Measurements from ENCODE around the gene ELL. TPM values are rescaled to one million over a fixed set of nuclear protein-coding genes. Genes with fewer than 3 reads are reported as not detected.

ELL gene
- total RNA-seq, 4 donors from 2014 or later: 21.8 to 30.8 (median 27.3) TPM

DNA sequence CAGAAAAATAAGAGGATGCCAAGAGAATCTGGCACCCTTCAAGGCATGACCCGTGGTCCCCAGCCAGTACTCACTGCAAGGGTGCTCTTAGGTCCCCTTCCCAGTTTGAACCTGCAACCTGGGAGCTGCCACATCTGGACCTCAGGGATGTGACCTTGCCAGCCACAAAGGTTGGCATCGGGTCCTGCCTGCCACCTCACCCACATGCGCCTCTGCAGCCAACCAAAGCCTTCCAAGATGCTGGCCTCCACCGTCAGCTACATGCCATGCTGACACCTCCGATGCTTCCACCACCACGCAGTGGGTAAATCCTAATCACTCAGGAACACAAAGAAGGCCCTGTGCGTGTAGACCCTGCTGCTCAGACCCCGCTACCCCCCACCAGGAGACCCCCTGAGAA is 35.1 kb downstream of the ELL start:
- H3K9me3 ChIP-seq: no peaks in the 10 kb centered on the region
- no peak for ATAC-seq
- no peak for DNase-seq
- peaks cover 82 to 84% of the 10 kb centered on the region in 2 donors for H3K4me1 ChIP-seq
- TF ChIP-seq, protein P1, sequence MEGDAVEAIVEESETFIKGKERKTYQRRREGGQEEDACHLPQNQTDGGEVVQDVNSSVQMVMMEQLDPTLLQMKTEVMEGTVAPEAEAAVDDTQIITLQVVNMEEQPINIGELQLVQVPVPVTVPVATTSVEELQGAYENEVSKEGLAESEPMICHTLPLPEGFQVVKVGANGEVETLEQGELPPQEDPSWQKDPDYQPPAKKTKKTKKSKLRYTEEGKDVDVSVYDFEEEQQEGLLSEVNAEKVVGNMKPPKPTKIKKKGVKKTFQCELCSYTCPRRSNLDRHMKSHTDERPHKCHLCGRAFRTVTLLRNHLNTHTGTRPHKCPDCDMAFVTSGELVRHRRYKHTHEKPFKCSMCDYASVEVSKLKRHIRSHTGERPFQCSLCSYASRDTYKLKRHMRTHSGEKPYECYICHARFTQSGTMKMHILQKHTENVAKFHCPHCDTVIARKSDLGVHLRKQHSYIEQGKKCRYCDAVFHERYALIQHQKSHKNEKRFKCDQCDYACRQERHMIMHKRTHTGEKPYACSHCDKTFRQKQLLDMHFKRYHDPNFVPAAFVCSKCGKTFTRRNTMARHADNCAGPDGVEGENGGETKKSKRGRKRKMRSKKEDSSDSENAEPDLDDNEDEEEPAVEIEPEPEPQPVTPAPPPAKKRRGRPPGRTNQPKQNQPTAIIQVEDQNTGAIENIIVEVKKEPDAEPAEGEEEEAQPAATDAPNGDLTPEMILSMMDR (IDR thresholded peaks at IDR 0.05 in 4 of 5, conservative IDR thresholded peaks at IDR 0.05 in 1 of 5): no peak
- TF ChIP-seq POLR2A (IDR thresholded peaks at IDR 0.05): no peak
- no peak overlapping the region for H3K4me3 ChIP-seq
- intact Hi-C loops (cut with DNase I; ENCODE audit: low total_unique reads) (no loop called here), in situ Hi-C loops (cut with MboI; ENCODE audit: low sequenced_read_pairs in 4 of 4) (no loop called here)
- no peaks in the 10 kb centered on the region for H3K36me3 ChIP-seq
- peak overlapping the region; percentile 71 to 86 (median 80) for H3K27ac ChIP-seq
- H3K27me3 ChIP-seq: no peaks in the 10 kb centered on the region

DNA sequence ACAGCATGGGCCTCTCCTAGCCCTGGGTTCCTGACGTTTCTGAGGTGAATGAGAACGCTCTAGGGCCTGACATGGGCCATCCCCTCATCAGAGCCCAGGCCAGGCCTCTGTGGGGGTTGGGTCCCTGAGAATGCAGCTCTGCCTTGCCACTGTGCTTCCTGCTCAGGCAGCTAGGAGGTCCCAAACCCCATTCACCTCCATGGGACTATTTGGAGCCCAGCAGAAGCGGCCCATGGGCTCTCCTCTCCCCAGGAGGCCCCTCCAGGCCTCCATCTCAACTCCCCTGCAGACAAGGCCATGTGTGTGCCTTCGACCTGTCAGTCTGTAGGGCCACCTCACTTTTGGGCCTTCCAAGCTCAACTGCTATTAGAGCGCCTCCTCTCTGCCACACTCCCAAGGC is 36.9 kb downstream of the ELL start:
- in situ Hi-C loops (cut with MboI; ENCODE audit: low sequenced_read_pairs in 4 of 4): no loop called here
- H3K27ac ChIP-seq: peak overlapping the region in 3 of 4 donors; percentile 71 to 94 (median 85)
- peaks cover 89 to 93% of the 10 kb centered on the region in 2 donors for H3K4me1 ChIP-seq
- intact Hi-C loops (cut with DNase I; ENCODE audit: low total_unique reads): no loop called here
- no peaks in the 10 kb centered on the region for H3K27me3 ChIP-seq
- H3K4me3 ChIP-seq: no peak overlapping the region
- no peak for DNase-seq
- TF ChIP-seq, protein P1 (IDR thresholded peaks at IDR 0.05 in 4 of 5, conservative IDR thresholded peaks at IDR 0.05 in 1 of 5): peak in 1 of 5 experiments; percentile 13
- TF ChIP-seq POLR2A (IDR thresholded peaks at IDR 0.05): no peak
- H3K9me3 ChIP-seq: no peaks in the 10 kb centered on the region
- no peaks in the 10 kb centered on the region for H3K36me3 ChIP-seq
- ATAC-seq: no peak

DNA sequence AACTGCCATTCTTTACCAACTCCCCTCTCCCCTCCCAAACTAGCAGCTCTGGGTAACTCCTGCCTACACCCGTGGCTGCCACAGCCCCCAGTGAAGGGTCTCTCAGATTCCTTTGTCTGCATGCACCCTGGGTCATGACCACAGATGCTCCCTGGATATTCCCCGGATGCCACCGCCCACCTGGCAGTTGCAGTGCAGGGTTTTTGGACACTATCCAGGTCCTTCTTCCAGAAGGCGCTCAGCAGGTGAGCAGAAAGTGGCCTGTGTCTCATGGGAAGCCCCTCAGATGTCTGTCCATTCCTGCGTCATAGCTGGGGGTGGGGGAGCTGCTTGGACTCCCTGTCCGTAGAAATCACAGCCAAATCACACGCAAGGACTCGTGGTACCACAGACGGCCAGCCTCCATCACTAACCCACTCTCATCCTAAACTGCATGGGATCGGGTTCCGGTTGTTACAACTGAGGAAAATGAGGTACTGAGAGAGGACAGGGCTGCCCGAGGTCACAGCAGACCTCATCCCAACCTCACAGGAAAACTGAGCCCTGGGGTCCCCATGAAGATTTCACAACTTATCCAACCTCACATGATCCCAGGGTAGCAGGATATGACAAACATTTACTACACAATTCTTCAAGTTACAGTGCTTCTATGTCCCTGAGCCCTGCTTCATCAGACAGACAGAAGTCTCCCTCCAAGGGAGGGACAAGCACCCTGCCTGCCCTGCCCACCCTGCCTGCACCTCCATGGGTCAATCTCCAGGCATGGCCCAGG is 38.6 kb downstream of the ELL start:
- Histone ChIP-seq H3K4me3 (no peak overlapping the region), H3K27me3 (no peaks in the 10 kb centered on the region), H3K27ac (peak overlapping the region; percentile 3 to 94 (median 34)), H3K9me3 (no peaks in the 10 kb centered on the region), H3K36me3 (no peaks in the 10 kb centered on the region), H3K4me1 (peaks cover 90 to 93% of the 10 kb centered on the region in 2 donors)
- DNase-seq: no peak
- intact Hi-C loops (cut with DNase I; ENCODE audit: low total_unique reads): no loop called here
- ATAC-seq: no peak
- in situ Hi-C loops (cut with MboI; ENCODE audit: low sequenced_read_pairs in 4 of 4): no loop called here
- TF ChIP-seq, protein P1 (IDR thresholded peaks at IDR 0.05 in 4 of 5, conservative IDR thresholded peaks at IDR 0.05 in 1 of 5): no peak
- no peak for TF ChIP-seq POLR2A (IDR thresholded peaks at IDR 0.05)

DNA sequence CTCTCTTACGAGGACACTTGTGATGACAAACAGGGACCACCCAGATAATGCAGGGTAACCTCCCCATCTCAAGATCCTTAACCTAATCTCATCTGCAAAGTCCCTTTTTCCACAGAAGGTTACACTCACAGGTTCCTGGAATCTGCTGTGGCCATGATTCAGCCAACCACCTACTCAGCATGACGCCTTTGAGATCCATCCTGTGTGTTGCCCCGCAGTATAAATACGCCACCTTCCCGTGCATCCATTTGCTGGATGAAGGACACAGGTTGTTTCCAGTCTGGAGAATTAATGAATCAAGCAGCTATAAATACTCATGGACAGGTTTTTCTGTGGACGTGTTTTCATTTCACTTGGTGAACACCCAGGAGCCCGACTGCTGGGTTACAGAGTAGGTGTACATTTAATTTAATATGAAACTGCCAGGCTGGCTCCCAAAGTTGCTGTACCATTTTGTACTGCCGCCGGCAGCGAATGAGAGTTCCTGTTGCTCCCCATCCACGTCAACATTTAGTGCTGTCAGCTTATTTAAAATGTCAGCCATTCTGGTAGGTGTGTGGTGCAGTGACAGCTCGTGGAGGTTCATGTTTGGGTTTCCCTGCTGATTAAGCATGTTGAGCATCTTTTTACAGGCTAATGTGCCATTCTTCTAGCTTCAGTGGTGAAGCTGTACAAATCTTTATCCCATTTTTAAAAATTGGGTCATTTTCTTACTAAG is 40.2 kb downstream of the ELL start:
- Histone ChIP-seq H3K4me1 (peaks cover 90 to 92% of the 10 kb centered on the region in 2 donors), H3K36me3 (no peaks in the 10 kb centered on the region), H3K27me3 (no peaks in the 10 kb centered on the region), H3K9me3 (no peaks in the 10 kb centered on the region), H3K27ac (peak overlapping the region; percentile 82 to 94 (median 86)), H3K4me3 (no peak overlapping the region)
- TF ChIP-seq, protein P1 (IDR thresholded peaks at IDR 0.05 in 4 of 5, conservative IDR thresholded peaks at IDR 0.05 in 1 of 5): no peak
- no peak for TF ChIP-seq POLR2A (IDR thresholded peaks at IDR 0.05)
- DNase-seq (no peak), ATAC-seq (no peak)
- in situ Hi-C loops (cut with MboI; ENCODE audit: low sequenced_read_pairs in 4 of 4) (no loop called here), intact Hi-C loops (cut with DNase I; ENCODE audit: low total_unique reads) (no loop called here)
